ENCODE results near the gene GLIS1. TPM values are rescaled to one million over a fixed set of nuclear protein-coding genes. Genes with fewer than 3 reads are reported as not detected.

Gene GLIS1
- total RNA-seq, 1 experiment from 2014 or later: 0.28 TPM

GRCh38 chr1:53593758-53594380, 145.1 kb downstream of the GLIS1 start:
- Histone ChIP-seq H3K9me3 (ENCODE audit: control insufficient read depth, low read depth, low read length) (no peaks in the 10 kb centered on the region), H3K18ac (ENCODE audit: insufficient read length, low read depth, low read length) (no peak overlapping the region), H3K56ac (ENCODE audit: insufficient read length, low read depth, low read length) (no peak overlapping the region), H4K8ac (replicated peaks; ENCODE audit: insufficient read length, low read depth, low read length) (no peak overlapping the region), H3K23ac (ENCODE audit: insufficient read length, low read depth, low read length) (no peak overlapping the region), H3K14ac (ENCODE audit: insufficient read depth, low read length) (no peak overlapping the region), H3K79me2 (ENCODE audit: insufficient read depth, low read length) (no peaks in the 10 kb centered on the region), H2BK12ac (ENCODE audit: insufficient read length, low read depth, low read length) (no peak overlapping the region), H2AFZ (ENCODE audit: low read length) (no peak overlapping the region), H2BK15ac (ENCODE audit: low read depth, low read length) (no peak overlapping the region), H3K27me3 (ENCODE audit: insufficient read depth, low read length) (no peaks in the 10 kb centered on the region), H3K9ac (ENCODE audit: extremely low read depth, insufficient read length, low read length) (no peak overlapping the region), H2BK20ac (ENCODE audit: low read depth, low read length, poor library complexity, severe bottlenecking) (no peak overlapping the region), H2BK120ac (ENCODE audit: low read depth, low read length, poor library complexity, severe bottlenecking) (no peak overlapping the region), H4K91ac (ENCODE audit: insufficient read length, low read depth, low read length) (no peak overlapping the region), H3K23me2 (ENCODE audit: insufficient read length, low read depth, low read length, poor library complexity, severe bottlenecking) (no peaks in the 10 kb centered on the region), H3K4me1 (ENCODE audit: insufficient read depth, low read length) (no peaks in the 10 kb centered on the region; the same call in 1 of the 2 replicates), H2AK5ac (ENCODE audit: insufficient read length, low read length) (no peak overlapping the region), H3K4ac (ENCODE audit: low read depth, low read length) (no peak overlapping the region), H4K5ac (ENCODE audit: insufficient read length, low read depth, low read length) (no peak overlapping the region), H3K79me1 (ENCODE audit: insufficient read depth, low read depth, low read length, poor library complexity, severe bottlenecking) (no peaks in the 10 kb centered on the region), H3T11ph (ENCODE audit: low read length) (no peak overlapping the region), H3K27ac (ENCODE audit: insufficient read length, low read depth, low read length) (no peak overlapping the region), H2BK5ac (ENCODE audit: insufficient read length, low read length) (no peak overlapping the region), H4K20me1 (ENCODE audit: control insufficient read depth, insufficient read depth, insufficient read length) (no peaks in the 10 kb centered on the region), H3K4me2 (ENCODE audit: insufficient read depth, insufficient read length, low read length) (no peak overlapping the region)
- DNase-seq: peak; percentile 94
- Mint-ChIP-seq H3K4me3 (no peak overlapping the region), H3K27ac (no peak overlapping the region; a peak in 1 of 7 replicates), H3K9me3 (no peaks in the 10 kb centered on the region), H3K4me1 (peaks cover 20 to 22% of the 10 kb centered on the region in 2 experiments), H3K36me3 (ENCODE audit: insufficient read depth in 1 of 3, low read depth in 3 of 3) (no peaks in the 10 kb centered on the region), H3K27me3 (ENCODE audit: low read depth) (peaks cover 16% of the 10 kb centered on the region)
- TF ChIP-seq, protein P1, sequence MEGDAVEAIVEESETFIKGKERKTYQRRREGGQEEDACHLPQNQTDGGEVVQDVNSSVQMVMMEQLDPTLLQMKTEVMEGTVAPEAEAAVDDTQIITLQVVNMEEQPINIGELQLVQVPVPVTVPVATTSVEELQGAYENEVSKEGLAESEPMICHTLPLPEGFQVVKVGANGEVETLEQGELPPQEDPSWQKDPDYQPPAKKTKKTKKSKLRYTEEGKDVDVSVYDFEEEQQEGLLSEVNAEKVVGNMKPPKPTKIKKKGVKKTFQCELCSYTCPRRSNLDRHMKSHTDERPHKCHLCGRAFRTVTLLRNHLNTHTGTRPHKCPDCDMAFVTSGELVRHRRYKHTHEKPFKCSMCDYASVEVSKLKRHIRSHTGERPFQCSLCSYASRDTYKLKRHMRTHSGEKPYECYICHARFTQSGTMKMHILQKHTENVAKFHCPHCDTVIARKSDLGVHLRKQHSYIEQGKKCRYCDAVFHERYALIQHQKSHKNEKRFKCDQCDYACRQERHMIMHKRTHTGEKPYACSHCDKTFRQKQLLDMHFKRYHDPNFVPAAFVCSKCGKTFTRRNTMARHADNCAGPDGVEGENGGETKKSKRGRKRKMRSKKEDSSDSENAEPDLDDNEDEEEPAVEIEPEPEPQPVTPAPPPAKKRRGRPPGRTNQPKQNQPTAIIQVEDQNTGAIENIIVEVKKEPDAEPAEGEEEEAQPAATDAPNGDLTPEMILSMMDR (conservative IDR thresholded peaks at IDR 0.05): peak; percentile 80
- WGBS (ENCODE audit: extremely low coverage, insufficient read length, low lambda C conversion rate): no CpG with 5 or more reads among the region's 27 CpGs
